Stomach smooth muscle (tissue), 2 donors: ENCODE measurements around the gene NES.

ENCODE experiments used
- H3K27ac ChIP-seq: one replicate; pipeline ENCODE4 v1.7.0; 2013; ENCODE audit warnings: mild to moderate bottlenecking, low read length, inconsistent platforms
- H3K27me3 ChIP-seq, 2 donors: one replicate each; pipeline ENCODE4 v1.7.0; 2013; ENCODE audit warnings: low read length in 2 of 2; ENCODE audit not compliant: insufficient read depth in 2 of 2, control insufficient read depth in 1 of 2
- H3K36me3 ChIP-seq, 2 donors: one replicate each; pipeline ENCODE4 v1.7.0; 2013; ENCODE audit warnings: low read length in 2 of 2; ENCODE audit not compliant: control insufficient read depth in 2 of 2, insufficient read depth in 2 of 2
- H3K4me1 ChIP-seq: one replicate; pipeline ENCODE4 v1.7.0; 2013; ENCODE audit warnings: low read length; ENCODE audit not compliant: control insufficient read depth, insufficient read depth
- H3K4me3 ChIP-seq, 2 donors: one replicate each; pipeline ENCODE4 v1.7.0; 2013; ENCODE audit warnings: low read length in 2 of 2
- H3K9ac ChIP-seq, 2 donors: one replicate each; pipeline ENCODE4 v1.7.0; 2013; ENCODE audit warnings: low read length in 2 of 2, mild to moderate bottlenecking in 1 of 2
- H3K9me3 ChIP-seq, 2 donors: one replicate each; pipeline ENCODE4 v1.7.0; 2013; ENCODE audit warnings: low read length in 2 of 2; ENCODE audit not compliant: control insufficient read depth in 2 of 2
- donor health status: healthy.
- donor health status: Pancreatic carcinoma.

Gene NES

DNA sequence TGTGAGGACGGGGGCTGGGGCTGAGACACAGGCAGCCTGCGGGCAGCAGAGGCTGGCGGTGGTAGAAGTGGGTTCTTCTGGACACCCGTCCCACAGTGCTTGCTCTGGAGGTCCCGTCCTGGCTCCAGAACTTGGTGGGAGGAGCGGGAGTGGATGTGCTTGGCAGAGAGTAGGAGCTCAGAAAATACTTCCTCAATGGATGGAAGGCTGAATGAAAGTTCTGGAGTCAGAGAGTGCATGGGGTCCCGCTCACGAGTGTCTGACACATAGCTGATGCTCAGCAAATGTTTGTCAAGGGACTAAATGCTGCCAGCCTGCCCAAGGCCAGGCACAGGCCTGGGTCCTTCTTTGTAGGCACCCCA is 13.4 kb upstream of the NES start:
- Histone ChIP-seq H3K9ac (no peak overlapping the region), H3K27ac (no peak overlapping the region)

DNA sequence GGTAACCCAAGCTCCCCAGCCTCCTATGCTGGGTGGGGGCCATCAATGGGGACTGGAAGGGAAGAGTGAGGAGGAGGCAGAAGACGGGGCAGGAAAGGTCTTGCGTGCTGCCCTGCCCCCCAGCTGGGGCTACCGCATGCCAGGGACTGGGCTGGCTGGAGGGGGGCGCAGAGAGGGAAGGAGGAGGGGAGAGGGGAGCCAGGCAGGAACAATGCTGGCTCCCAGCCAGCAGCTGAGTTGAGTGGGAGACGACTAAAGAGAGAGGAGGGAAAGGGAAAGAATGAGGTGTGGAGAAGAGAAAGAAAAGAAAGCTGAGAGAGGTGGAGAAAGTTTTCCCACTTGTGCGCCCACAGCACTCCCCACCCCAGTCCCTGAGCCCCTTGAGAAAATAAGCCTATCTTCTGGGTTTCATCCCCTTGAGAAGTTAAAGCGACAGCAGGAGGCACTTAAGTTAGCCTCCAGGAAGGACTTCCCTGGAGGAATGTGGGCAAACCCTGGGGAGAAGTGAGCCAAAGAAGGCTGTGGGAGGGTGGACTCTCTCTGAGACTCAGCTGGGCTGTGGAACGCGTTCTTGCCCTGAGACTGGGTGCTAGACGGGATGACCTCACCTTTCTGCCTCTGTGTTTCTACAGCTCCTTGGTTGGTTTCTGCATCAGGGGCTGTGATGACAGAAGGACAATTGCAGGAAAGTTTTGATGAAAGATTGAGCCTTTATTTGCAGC is 12.9 kb upstream of the NES start:
- Histone ChIP-seq H3K4me1 (peaks cover 8% of the 10 kb centered on the region), H3K27ac (no peak overlapping the region), H3K4me3 (no peak overlapping the region), H3K27me3 (peaks cover 36 to 38% of the 10 kb centered on the region in 2 donors), H3K9me3 (no peaks in the 10 kb centered on the region), H3K9ac (no peak overlapping the region), H3K36me3 (no peaks in the 10 kb centered on the region)

More for the DNA sequence above, 13.4 kb upstream of the NES start:
- no peaks in the 10 kb centered on the region for H3K36me3 ChIP-seq
- H3K4me1 ChIP-seq: peaks cover 8% of the 10 kb centered on the region
- no peaks in the 10 kb centered on the region for H3K9me3 ChIP-seq
- H3K4me3 ChIP-seq: no peak overlapping the region
- peaks cover 34 to 38% of the 10 kb centered on the region in 2 donors for H3K27me3 ChIP-seq

DNA sequence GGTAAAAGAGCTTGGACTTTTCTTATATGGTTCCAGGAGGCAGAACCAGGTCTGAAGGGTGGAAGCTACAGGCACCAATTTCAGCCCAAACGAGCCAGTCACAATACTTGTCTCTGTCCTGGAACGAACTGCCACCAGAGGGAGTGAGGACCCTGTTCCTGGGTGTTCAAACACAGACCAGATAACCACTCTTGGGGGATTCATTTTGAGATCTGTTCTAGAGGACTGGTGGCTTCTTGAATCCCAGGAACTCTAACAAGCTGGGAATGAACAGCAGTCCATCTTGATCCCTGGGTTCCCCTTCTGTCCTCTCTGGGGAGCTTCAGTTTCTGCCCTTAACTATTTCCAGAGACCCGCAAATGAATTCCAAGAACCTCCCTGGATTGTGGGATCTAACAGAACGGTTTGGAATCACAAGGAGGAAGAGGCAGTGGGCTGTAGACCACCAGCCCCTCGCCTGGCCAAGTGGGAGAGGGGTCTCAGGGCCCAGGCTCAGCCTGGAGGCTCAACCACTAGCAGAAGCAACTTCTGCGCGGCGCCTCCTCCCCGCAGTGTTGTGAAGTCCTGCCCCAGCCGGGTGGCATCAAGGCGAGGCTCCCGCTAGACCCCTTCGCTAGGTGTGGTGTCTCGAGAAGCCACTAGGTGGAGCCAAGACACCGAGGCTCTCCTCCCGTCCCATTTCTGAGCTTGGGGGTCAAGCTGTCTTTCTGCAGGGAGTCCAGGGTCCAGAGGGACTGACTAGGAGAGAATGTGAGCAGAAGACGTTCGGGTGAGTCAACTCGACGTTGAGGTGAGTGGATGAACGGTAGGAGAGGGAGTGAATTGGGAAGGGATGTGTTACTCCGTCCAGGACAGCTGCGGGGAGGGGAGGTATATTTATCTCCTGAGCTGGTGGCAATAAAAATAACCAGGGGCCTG is 12.1 kb upstream of the NES start:
- H3K9ac ChIP-seq: peak overlapping the region in 1 of 2 donors; percentile 36
- H3K27ac ChIP-seq: no peak overlapping the region
- H3K27me3 ChIP-seq: peaks cover 38 to 40% of the 10 kb centered on the region in 2 donors
- H3K4me1 ChIP-seq: peaks cover 8% of the 10 kb centered on the region
- no peaks in the 10 kb centered on the region for H3K9me3 ChIP-seq
- H3K36me3 ChIP-seq: no peaks in the 10 kb centered on the region
- H3K4me3 ChIP-seq: peak overlapping the region in 1 of 2 donors; percentile 54

DNA sequence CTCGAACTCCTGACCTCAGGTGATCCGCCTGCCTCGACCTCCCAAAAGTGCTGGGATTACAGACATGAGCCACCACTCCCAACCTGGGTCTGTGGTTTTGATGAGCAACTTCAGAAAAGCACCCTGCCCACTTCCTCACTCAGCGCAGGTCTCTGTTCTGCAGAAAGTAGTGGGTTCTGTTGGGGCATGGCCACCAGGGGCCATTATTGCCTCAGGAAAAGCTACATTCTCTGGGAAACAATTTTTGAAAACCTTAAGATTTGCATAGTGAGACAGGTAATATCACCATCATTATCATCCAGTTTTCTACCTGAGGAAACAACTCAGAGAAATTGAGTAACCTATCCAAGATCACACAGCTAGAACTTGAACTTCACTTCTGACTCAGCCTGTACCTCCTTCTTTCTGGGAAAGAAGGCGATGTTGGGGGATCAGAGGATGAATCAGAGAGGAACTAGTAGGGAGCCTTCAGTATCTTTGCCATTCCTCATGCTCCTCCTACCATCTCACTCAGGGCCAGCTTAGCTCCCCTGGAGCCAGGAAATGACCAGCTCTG is 7.1 kb upstream of the NES start:
- no peak overlapping the region for H3K27ac ChIP-seq

DNA sequence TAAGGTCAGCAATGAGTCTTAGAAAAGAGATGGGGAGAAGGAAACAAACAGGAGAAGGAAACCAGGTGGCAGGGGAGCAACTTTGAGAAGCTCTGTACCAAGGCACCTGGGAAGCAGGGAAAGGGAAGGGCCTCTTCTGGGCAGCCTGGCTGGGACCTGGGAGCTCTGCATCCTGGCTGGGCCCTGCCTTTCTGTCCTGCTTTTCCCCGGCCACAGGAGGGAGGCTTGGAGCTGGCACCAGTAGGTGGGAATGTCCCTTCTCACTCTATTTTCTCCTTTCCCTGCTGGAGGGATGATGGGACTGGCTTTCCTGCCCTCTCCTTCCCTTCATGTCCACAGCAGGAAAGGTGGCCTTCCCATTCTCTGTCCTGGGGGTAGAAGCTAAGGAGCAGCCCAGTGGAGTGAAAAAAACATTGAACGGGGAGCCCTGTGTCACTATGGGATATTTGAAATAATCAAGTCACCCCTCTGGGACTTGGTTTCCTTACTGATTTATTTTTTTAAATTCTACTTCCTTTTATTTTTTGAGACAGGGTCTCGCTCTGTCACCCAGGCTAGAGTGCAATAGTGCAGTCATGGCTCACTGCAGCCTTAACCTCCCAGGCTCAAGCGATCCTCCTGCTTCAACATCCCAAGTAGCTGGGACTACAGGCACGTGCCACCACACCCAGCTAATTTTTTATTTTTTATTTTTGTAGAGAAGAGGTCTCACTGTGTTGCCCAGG is 5.1 kb upstream of the NES start:
- peaks cover 11% of the 10 kb centered on the region for H3K4me1 ChIP-seq
- H3K36me3 ChIP-seq: no peaks in the 10 kb centered on the region
- no peak overlapping the region for H3K4me3 ChIP-seq
- no peak overlapping the region for H3K27ac ChIP-seq
- peaks cover 25 to 27% of the 10 kb centered on the region in 2 donors for H3K27me3 ChIP-seq
- H3K9me3 ChIP-seq: no peaks in the 10 kb centered on the region
- no peak overlapping the region for H3K9ac ChIP-seq

More for the DNA sequence above, 7.1 kb upstream of the NES start:
- no peaks in the 10 kb centered on the region for H3K36me3 ChIP-seq
- no peak overlapping the region for H3K4me3 ChIP-seq
- H3K4me1 ChIP-seq: peaks cover 3% of the 10 kb centered on the region
- H3K9me3 ChIP-seq: no peaks in the 10 kb centered on the region
- no peak overlapping the region for H3K9ac ChIP-seq
- peaks cover 15% of the 10 kb centered on the region in 2 donors for H3K27me3 ChIP-seq

DNA sequence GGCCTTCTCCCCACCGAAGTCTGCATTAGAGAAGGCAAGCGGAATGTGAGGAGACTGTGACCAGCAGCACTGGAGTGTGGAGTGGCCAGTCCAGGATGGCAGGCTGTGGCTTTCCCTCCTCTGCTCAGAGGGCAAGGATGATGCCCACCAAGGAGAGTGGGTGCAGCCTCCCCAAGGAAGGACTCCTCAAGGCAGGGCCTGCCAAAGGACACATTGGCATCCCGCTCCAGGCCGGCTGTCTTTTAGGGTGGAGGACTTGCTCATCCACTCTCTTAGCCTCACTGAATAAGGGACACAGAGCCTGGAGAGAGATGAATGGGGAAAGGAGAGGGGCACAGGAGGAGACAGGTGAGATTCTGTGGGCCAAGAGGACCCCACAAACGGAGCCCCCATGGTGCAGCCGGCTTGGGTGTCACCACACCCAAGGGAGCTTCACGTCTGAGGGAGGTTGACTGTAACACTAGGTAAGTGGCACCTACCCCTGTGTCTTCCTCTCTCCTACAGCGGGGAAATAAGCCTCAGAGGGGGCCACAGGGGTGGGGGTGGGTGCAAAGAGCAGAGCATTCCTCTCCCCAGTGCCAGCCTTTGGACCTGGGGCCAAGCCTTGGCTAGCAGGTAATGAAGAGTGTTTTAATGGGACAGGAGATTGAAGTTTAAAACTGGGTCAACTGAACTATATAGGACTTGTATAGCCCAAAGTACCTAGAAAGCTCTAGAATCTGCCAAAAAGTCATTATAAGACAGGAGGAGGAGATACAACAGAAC is 4.2 kb upstream of the NES start:
- H3K9me3 ChIP-seq: no peaks in the 10 kb centered on the region
- no peak overlapping the region for H3K9ac ChIP-seq
- H3K36me3 ChIP-seq: no peaks in the 10 kb centered on the region
- peaks cover 20% of the 10 kb centered on the region for H3K4me1 ChIP-seq
- H3K27me3 ChIP-seq: peaks cover 26 to 36% of the 10 kb centered on the region in 2 donors
- H3K27ac ChIP-seq: no peak overlapping the region
- H3K4me3 ChIP-seq: no peak overlapping the region

DNA sequence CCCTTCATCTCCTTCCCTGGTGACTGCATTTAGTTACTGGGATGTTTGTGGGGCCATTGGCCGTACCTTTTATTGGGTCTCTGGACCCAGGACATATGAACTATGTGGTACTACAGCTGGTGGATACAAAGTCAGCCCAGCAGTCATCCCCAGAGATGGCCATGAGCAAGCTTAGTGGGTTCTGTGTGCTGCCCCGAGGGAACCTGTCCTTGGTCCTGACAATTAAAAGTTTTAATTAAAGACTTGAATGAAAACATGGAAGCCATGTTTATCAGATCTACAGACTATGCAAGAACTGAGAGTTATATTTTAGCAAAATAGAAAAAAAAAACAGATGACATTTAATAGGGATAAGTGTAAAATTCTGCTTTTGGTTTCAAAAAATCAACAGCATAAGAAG is 2.8 kb upstream of the NES start:
- H3K27ac ChIP-seq: no peak overlapping the region
- no peak overlapping the region for H3K9ac ChIP-seq
- H3K4me1 ChIP-seq: peaks cover 30% of the 10 kb centered on the region
- no peak overlapping the region for H3K4me3 ChIP-seq
- peaks cover 31 to 48% of the 10 kb centered on the region in 2 donors for H3K27me3 ChIP-seq
- H3K9me3 ChIP-seq: no peaks in the 10 kb centered on the region
- H3K36me3 ChIP-seq: no peaks in the 10 kb centered on the region

DNA sequence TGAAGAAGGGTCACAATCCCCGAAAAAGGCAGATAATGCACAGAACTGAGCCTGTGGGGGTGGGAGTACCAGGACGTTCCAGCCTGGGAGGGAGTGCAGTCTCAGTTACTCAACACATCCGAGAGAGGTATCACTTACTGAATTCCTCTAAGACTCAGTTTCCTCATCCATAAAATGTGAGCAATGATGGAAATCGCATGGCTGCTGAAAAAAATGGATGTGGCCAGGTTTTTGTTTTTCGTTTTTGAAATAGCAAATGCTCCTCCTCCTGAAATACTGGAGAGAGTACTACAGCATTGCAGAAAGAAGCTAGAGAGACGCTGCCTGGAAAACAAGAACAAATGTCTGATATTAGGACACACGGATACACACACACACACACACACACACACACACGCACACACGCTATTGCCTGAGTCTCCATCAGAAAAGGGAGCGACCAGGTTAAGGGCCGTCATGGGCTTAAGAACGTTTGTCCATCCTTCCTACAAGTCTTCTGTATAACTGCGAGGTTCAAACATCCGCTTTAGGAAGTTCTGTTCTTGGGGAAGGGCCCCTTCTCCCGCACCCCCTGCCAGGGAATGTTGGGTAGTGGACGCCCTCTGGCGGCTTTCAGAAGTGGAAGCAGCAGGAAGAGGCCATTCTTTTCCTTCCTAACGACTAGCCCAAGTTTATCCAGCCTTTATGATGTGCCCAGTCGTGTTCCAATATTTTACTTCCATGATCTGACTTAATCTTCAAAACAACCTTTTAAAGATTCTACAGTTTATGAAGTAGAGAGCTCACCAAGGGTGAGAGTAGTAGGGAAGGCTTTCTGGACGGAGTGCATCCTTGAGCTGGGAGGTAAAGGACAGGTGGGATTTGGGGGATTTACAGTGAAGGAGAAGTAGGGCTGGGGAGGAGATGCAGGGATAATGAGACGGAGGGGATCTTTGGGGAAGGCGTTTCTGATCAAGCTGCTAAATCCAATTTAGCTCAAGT is 699 bp upstream of the NES start:
- H3K27me3 ChIP-seq: peaks cover 27 to 48% of the 10 kb centered on the region in 2 donors
- H3K36me3 ChIP-seq: no peaks in the 10 kb centered on the region
- peak overlapping the region; percentile 71 to 76 for H3K4me3 ChIP-seq
- no peaks in the 10 kb centered on the region for H3K9me3 ChIP-seq
- H3K4me1 ChIP-seq: peaks cover 40% of the 10 kb centered on the region
- no peak overlapping the region for H3K27ac ChIP-seq
- H3K9ac ChIP-seq: peak overlapping the region; percentile 29 to 56

DNA sequence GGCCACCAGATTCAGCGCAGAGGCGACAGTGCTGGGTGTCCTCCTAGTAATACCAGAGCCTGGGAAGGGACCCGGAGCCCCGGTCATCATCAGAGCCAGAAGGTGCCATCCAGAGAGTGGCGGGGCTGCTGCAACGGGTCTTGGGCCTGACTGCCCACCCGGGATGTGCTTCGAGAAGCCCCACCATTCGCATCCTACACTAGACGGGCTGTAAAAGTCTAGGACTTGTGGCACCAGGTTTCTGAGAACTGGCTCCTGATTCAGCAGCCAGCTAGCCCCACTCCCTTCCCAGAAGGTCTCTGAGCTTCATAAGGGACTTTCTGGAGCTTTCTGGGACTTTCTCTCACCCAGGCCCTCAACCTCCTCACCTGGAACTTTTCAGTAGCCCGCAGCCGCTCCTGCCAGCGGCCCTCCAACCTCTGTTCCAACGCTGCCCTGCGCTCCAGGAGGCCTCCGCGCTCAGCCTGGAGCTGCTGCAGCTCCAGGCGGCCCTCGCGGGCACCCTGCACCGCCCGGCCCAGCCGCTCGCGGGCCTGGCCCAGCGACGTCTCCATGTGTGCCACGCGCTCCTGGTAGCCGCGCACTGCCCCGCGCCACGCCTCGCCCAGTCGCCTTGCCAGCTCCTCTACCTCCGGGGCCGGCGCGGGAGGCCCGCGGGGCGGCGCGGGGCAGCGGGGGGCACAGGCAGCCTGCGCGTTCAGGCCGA is 940 bp downstream of the NES start:
- no peaks in the 10 kb centered on the region for H3K9me3 ChIP-seq
- peaks cover 27 to 43% of the 10 kb centered on the region in 2 donors for H3K27me3 ChIP-seq
- peak overlapping the region; percentile 52 to 71 for H3K4me3 ChIP-seq
- no peaks in the 10 kb centered on the region for H3K36me3 ChIP-seq
- H3K9ac ChIP-seq: peak overlapping the region; percentile 29 to 43
- peaks cover 40% of the 10 kb centered on the region for H3K4me1 ChIP-seq
- H3K27ac ChIP-seq: peak overlapping the region; percentile 31
